ENCODE data around the gene TBC1D9. TPM values are rescaled to one million over a fixed set of nuclear protein-coding genes. Genes with fewer than 3 reads are reported as not detected.

Gene TBC1D9
- total RNA-seq, 1 experiment from 2014 or later, result 0.70 TPM

DNA sequence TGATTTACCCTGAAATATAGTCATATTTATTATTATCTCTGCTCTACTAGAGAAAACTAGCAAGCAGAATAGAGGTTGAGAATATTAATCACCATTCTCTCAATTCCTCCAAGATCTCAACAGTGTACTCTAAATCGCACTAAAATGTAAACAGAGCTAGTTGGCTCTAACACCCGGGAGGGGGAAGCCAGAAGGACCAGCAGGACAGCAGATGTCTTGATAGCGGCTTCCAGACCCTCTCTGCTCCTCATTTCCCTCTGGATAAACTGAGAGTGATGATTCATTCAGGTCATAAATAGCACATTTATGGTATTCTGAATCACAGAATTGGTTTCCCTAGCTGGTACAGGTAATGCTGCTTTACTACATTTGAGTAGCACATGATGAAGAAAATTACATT lies 82.5 kb downstream of the TBC1D9 start (continued):
- TF ChIP-seq GRHL2 (CRISPR knock-in tag; IDR thresholded peaks at IDR 0.05; ENCODE audit: insufficient replicate concordance, severe bottlenecking) (no peak), ZNF232 (CRISPR knock-in tag; IDR thresholded peaks at IDR 0.05) (no peak), PRDM15 (CRISPR knock-in tag; IDR thresholded peaks at IDR 0.05) (no peak), SP1 (CRISPR knock-in tag; conservative IDR thresholded peaks at IDR 0.05) (no peak), HMGA2 (CRISPR knock-in tag; IDR thresholded peaks at IDR 0.05) (no peak), SMAD4 (CRISPR knock-in tag; IDR thresholded peaks at IDR 0.05) (no peak)
- TF ChIP-seq, protein P1, sequence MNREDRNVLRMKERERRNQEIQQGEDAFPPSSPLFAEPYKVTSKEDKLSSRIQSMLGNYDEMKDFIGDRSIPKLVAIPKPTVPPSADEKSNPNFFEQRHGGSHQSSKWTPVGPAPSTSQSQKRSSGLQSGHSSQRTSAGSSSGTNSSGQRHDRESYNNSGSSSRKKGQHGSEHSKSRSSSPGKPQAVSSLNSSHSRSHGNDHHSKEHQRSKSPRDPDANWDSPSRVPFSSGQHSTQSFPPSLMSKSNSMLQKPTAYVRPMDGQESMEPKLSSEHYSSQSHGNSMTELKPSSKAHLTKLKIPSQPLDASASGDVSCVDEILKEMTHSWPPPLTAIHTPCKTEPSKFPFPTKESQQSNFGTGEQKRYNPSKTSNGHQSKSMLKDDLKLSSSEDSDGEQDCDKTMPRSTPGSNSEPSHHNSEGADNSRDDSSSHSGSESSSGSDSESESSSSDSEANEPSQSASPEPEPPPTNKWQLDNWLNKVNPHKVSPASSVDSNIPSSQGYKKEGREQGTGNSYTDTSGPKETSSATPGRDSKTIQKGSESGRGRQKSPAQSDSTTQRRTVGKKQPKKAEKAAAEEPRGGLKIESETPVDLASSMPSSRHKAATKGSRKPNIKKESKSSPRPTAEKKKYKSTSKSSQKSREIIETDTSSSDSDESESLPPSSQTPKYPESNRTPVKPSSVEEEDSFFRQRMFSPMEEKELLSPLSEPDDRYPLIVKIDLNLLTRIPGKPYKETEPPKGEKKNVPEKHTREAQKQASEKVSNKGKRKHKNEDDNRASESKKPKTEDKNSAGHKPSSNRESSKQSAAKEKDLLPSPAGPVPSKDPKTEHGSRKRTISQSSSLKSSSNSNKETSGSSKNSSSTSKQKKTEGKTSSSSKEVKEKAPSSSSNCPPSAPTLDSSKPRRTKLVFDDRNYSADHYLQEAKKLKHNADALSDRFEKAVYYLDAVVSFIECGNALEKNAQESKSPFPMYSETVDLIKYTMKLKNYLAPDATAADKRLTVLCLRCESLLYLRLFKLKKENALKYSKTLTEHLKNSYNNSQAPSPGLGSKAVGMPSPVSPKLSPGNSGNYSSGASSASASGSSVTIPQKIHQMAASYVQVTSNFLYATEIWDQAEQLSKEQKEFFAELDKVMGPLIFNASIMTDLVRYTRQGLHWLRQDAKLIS (CRISPR knock-in tag; IDR thresholded peaks at IDR 0.05; ENCODE audit: borderline replicate concordance), result no peak

- no peaks in the 10 kb centered on the region; the same call in 1 of the 2 replicates for H3K27me3 Mint-ChIP-seq (ENCODE audit: low read depth)
- no peaks in the 10 kb centered on the region for H3K36me3 Mint-ChIP-seq
- no peak overlapping the region for H3K27ac Mint-ChIP-seq
- DNase-seq (ENCODE audit: low spot score), result no peak
- no peak overlapping the region for H3K4me3 Mint-ChIP-seq
- H3K4me1 Mint-ChIP-seq, result no peaks in the 10 kb centered on the region
- POLR2A ChIA-PET, result no interaction called here
- CTCF ChIA-PET, result no interaction called here
- ATAC-seq, result no peak
- no peaks in the 10 kb centered on the region for H3K9me3 Mint-ChIP-seq
- TF ChIP-seq PRRX2 (CRISPR knock-in tag; IDR thresholded peaks at IDR 0.05), result no peak
- TF ChIP-seq, protein P2, sequence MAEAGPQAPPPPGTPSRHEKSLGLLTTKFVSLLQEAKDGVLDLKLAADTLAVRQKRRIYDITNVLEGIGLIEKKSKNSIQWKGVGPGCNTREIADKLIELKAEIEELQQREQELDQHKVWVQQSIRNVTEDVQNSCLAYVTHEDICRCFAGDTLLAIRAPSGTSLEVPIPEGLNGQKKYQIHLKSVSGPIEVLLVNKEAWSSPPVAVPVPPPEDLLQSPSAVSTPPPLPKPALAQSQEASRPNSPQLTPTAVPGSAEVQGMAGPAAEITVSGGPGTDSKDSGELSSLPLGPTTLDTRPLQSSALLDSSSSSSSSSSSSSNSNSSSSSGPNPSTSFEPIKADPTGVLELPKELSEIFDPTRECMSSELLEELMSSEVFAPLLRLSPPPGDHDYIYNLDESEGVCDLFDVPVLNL (CRISPR knock-in tag; IDR thresholded peaks at IDR 0.05; ENCODE audit: borderline replicate concordance, low read depth), result no peak
- no peak for TF ChIP-seq ZNF671 (CRISPR knock-in tag; IDR thresholded peaks at IDR 0.05)
- no peak for TF ChIP-seq TP53 (CRISPR knock-in tag; IDR thresholded peaks at IDR 0.05)
- TF ChIP-seq, protein P3, sequence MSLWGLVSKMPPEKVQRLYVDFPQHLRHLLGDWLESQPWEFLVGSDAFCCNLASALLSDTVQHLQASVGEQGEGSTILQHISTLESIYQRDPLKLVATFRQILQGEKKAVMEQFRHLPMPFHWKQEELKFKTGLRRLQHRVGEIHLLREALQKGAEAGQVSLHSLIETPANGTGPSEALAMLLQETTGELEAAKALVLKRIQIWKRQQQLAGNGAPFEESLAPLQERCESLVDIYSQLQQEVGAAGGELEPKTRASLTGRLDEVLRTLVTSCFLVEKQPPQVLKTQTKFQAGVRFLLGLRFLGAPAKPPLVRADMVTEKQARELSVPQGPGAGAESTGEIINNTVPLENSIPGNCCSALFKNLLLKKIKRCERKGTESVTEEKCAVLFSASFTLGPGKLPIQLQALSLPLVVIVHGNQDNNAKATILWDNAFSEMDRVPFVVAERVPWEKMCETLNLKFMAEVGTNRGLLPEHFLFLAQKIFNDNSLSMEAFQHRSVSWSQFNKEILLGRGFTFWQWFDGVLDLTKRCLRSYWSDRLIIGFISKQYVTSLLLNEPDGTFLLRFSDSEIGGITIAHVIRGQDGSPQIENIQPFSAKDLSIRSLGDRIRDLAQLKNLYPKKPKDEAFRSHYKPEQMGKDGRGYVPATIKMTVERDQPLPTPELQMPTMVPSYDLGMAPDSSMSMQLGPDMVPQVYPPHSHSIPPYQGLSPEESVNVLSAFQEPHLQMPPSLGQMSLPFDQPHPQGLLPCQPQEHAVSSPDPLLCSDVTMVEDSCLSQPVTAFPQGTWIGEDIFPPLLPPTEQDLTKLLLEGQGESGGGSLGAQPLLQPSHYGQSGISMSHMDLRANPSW (CRISPR knock-in tag; conservative IDR thresholded peaks at IDR 0.05; ENCODE audit: low read depth), result no peak
- no peak for TF ChIP-seq SMAD4 (CRISPR knock-in tag; IDR thresholded peaks at IDR 0.05)
- TF ChIP-seq ELF4 (CRISPR knock-in tag; IDR thresholded peaks at IDR 0.05; ENCODE audit: low read depth), result no peak
- TF ChIP-seq ZNF263 (CRISPR knock-in tag; IDR thresholded peaks at IDR 0.05; ENCODE audit: low read depth), result no peak
- TF ChIP-seq GRHL2 (CRISPR knock-in tag; IDR thresholded peaks at IDR 0.05; ENCODE audit: insufficient replicate concordance, severe bottlenecking), result no peak
These were observed 83.8 kb downstream of the TBC1D9 start for GRCh38 chr4:140672416-140672815.

Data from WTC11 (cell line).